Stimulated activated CD8-positive, alpha-beta memory T cell treated with anti-CD3 and anti-CD28 coated beads, Interleukin-12 subunit alpha, Interleukin-12 subunit beta, amount 100 ng/mL, for 4 hours (primary cell): ENCODE data around the gene FN3KRP.
"Not testable (repeated sequence)": the region's sequence is repeated elsewhere in the genome, so short reads cannot be mapped to it uniquely, and the experiment has no call there.

Experiments
- DNase-seq: peaks from one replicate; pipeline ENCODE4 v3.0.0-alpha.2; 2020; ENCODE audit warnings: low read depth

FN3KRP gene

GRCh38 chr17:82744736-82745135 lies 28.2 kb downstream of the FN3KRP start:
- DNase-seq: not testable (repeated sequence)

GRCh38 chr17:82745524-82745923 lies 29.0 kb downstream of the FN3KRP start:
- no peak for DNase-seq

- no peak for DNase-seq
Observed at GRCh38 chr17:82748756-82749155, 32.2 kb downstream of the FN3KRP start.

- DNase-seq: no peak
Observed at GRCh38 chr17:82750241-82750908, 33.9 kb downstream of the FN3KRP start.

GRCh38 chr17:82751171-82751570 lies 34.7 kb downstream of the FN3KRP start:
- no peak for DNase-seq

GRCh38 chr17:82751571-82752370 lies 35.3 kb downstream of the FN3KRP start, which contains the start of gene TBCD:
TBCD (plus strand) TSS chr17:82752065; CDS start chr17:82752194, 129 bp downstream.
- peak; percentile 86 for DNase-seq

- no peak for DNase-seq
Observed at GRCh38 chr17:82752371-82753200, 36.1 kb downstream of the FN3KRP start.

GRCh38 chr17:82753201-82753464 lies 36.6 kb downstream of the FN3KRP start:
- DNase-seq: no peak

GRCh38 chr17:82754297-82755208 lies 38.0 kb downstream of the FN3KRP start:
- no peak for DNase-seq

GRCh38 chr17:82756166-82756565 lies 39.7 kb downstream of the FN3KRP start:
- DNase-seq: no peak

- DNase-seq: no peak
Observed at GRCh38 chr17:82765371-82765770, 48.9 kb downstream of the FN3KRP start.

- DNase-seq: no peak
Observed at GRCh38 chr17:82767041-82767754, 50.7 kb downstream of the FN3KRP start.

- no peak for DNase-seq
Observed at GRCh38 chr17:82769041-82769440, 52.5 kb downstream of the FN3KRP start.

- no peak for DNase-seq
Observed at GRCh38 chr17:82772026-82772425, 55.5 kb downstream of the FN3KRP start.

GRCh38 chr17:82774456-82774855 lies 58.0 kb downstream of the FN3KRP start:
- not testable (repeated sequence) for DNase-seq

GRCh38 chr17:82775001-82775823 lies 58.7 kb downstream of the FN3KRP start:
- peak; percentile 28 for DNase-seq

GRCh38 chr17:82776454-82776853 lies 59.9 kb downstream of the FN3KRP start:
- DNase-seq: no peak
